ENCODE data around the gene RXRG. TPM values are rescaled to one million over a fixed set of nuclear protein-coding genes. Genes with fewer than 3 reads are reported as not detected.

Gene RXRG
- total RNA-seq, 1 donor from 2014 or later, result not detected

- no peaks in the 10 kb centered on the region for H3K36me3 ChIP-seq (ENCODE audit: control insufficient read depth, insufficient read depth, low read length)
- H3K27me3 ChIP-seq (ENCODE audit: control insufficient read depth, insufficient read depth, low read length), result no peaks in the 10 kb centered on the region
- TF ChIP-seq CTCF (IDR thresholded peaks at IDR 0.05; ENCODE audit: insufficient read depth, low read length, poor library complexity, severe bottlenecking), result no peak
- H3K4me3 ChIP-seq (ENCODE audit: low read depth, low read length), result no peak overlapping the region
- no peak for DNase-seq (ENCODE audit: low read depth)
Measured at GRCh38 chr1:165418195-165418594, 26.7 kb downstream of the RXRG start.

GRCh38 chr1:165416876-165417275, 28.1 kb downstream of the RXRG start:
- DNase-seq (ENCODE audit: low read depth), result no peak
- no peaks in the 10 kb centered on the region for H3K36me3 ChIP-seq (ENCODE audit: control insufficient read depth, insufficient read depth, low read length)
- TF ChIP-seq CTCF (IDR thresholded peaks at IDR 0.05; ENCODE audit: insufficient read depth, low read length, poor library complexity, severe bottlenecking), result no peak
- H3K4me3 ChIP-seq (ENCODE audit: low read depth, low read length), result no peak overlapping the region
- H3K27me3 ChIP-seq (ENCODE audit: control insufficient read depth, insufficient read depth, low read length), result no peaks in the 10 kb centered on the region

GRCh38 chr1:165415068-165415467, 29.9 kb downstream of the RXRG start:
- no peak for TF ChIP-seq CTCF (IDR thresholded peaks at IDR 0.05; ENCODE audit: insufficient read depth, low read length, poor library complexity, severe bottlenecking)

GRCh38 chr1:165414620-165415019, 30.3 kb downstream of the RXRG start:
- H3K36me3 ChIP-seq (ENCODE audit: control insufficient read depth, insufficient read depth, low read length), result no peaks in the 10 kb centered on the region
- peaks cover 3% of the 10 kb centered on the region for H3K27me3 ChIP-seq (ENCODE audit: control insufficient read depth, insufficient read depth, low read length)
- H3K4me3 ChIP-seq (ENCODE audit: low read depth, low read length), result no peak overlapping the region
- DNase-seq (ENCODE audit: low read depth), result no peak
- no peak for TF ChIP-seq CTCF (IDR thresholded peaks at IDR 0.05; ENCODE audit: insufficient read depth, low read length, poor library complexity, severe bottlenecking)

More at GRCh38 chr1:165415068-165415467, 29.9 kb downstream of the RXRG start:
- H3K27me3 ChIP-seq (ENCODE audit: control insufficient read depth, insufficient read depth, low read length), result peaks cover 3% of the 10 kb centered on the region
- DNase-seq (ENCODE audit: low read depth), result no peak
- no peaks in the 10 kb centered on the region for H3K36me3 ChIP-seq (ENCODE audit: control insufficient read depth, insufficient read depth, low read length)
- no peak overlapping the region for H3K4me3 ChIP-seq (ENCODE audit: low read depth, low read length)

GRCh38 chr1:165411396-165411795, 33.5 kb downstream of the RXRG start:
- H3K36me3 ChIP-seq (ENCODE audit: control insufficient read depth, insufficient read depth, low read length), result no peaks in the 10 kb centered on the region
- no peak for TF ChIP-seq CTCF (IDR thresholded peaks at IDR 0.05; ENCODE audit: insufficient read depth, low read length, poor library complexity, severe bottlenecking)
- DNase-seq (ENCODE audit: low read depth), result no peak
- H3K27me3 ChIP-seq (ENCODE audit: control insufficient read depth, insufficient read depth, low read length), result peaks cover 3% of the 10 kb centered on the region
- H3K4me3 ChIP-seq (ENCODE audit: low read depth, low read length), result no peak overlapping the region

- TF ChIP-seq CTCF (IDR thresholded peaks at IDR 0.05; ENCODE audit: insufficient read depth, low read length, poor library complexity, severe bottlenecking), result no peak
- no peaks in the 10 kb centered on the region for H3K36me3 ChIP-seq (ENCODE audit: control insufficient read depth, insufficient read depth, low read length)
- H3K27me3 ChIP-seq (ENCODE audit: control insufficient read depth, insufficient read depth, low read length), result peaks cover 3% of the 10 kb centered on the region
- DNase-seq (ENCODE audit: low read depth), result no peak
- no peak overlapping the region for H3K4me3 ChIP-seq (ENCODE audit: low read depth, low read length)
Measured at GRCh38 chr1:165409657-165410358, 35.1 kb downstream of the RXRG start.

Measured in kidney epithelial cell (primary cell).